Amygdala (tissue), 56 donors: Measurements from ENCODE around the gene RAB3GAP1.

Experiments
- DNase-seq, 56 donors: peaks; one replicate each; lab custom pipeline; 2025; lab: John Stamatoyannopoulos, UW

RAB3GAP1 gene

GRCh38 chr2:135159191-135159590 lies 107.1 kb downstream of the RAB3GAP1 start:
- DNase-seq: no peak

GRCh38 chr2:135162377-135162776 lies 110.3 kb downstream of the RAB3GAP1 start:
- DNase-seq: no peak

- no peak for DNase-seq
Observed at GRCh38 chr2:135162786-135163185, 110.7 kb downstream of the RAB3GAP1 start.

DNA sequence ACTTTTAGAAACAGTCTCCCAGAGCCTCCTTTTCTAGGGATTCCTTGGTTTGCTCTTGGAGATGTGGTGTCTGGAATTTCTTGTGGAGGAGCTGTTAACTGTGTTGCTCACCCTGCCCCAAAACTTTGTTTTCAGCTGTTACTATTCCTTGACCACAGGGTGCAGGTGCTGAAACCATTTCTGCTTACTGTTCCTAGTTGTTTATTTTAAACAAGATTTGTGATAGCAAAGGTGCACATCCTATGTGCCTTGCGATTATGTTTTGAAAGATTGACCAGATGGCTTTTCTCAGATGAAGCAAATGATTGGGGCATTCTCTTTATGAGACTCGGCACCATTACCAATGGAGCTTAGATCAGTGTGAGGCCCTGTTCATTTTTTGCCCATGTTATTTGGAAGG lies 111.2 kb downstream of the RAB3GAP1 start:
- no peak for DNase-seq

GRCh38 chr2:135163901-135164300 lies 111.8 kb downstream of the RAB3GAP1 start:
- no peak for DNase-seq

GRCh38 chr2:135164431-135164830 lies 112.3 kb downstream of the RAB3GAP1 start:
- peak in 1 of 56 donors; percentile 7 for DNase-seq

DNA sequence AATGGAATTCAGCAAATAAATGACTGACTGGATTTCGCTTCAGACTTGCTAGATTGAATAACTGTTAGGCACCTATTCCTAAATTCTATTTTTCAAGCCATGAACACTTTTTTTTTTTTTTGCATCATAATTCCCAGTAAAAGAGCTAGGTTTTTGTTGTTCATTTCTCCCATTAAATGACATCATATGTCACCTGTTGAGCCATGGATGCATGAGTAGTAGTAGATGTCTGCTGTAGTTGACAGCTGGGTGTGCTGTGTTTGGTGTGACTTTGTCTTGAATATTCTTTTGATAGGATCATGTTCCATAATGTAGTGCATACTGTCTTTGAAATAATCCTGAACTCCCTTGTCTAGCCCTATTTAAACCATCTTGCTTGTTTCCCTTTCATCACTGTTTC lies 115.2 kb downstream of the RAB3GAP1 start:
- DNase-seq: no peak

DNA sequence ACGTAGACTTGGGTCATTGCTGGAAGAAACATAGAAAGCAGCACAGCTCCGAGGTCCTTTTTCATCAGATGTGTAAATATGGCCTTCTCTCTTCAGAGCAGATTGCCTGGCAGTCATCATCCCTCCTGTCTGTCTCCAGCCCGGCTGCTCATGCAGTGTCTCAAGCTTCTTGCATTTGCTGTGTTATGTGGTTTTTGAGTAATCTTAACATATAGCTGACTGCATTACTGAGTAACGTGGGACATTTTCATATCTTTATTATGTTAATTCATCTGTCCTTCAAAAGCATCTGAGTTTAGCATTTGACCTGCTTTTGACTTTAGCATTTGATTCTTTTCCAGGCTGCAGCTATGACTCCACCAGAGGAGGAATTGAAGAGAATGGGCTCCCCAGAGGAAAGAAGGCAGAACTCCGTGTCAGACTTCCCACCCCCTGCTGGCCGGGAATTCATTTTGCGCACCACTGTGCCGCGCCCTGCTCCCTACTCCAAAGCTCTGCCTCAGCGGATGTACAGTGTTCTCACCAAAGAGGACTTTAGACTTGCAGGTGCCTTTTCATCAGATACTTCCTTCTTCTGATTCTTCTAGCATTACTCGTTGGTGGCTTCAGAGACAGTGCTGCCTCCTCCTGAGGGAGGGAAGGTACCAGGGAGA lies 116.2 kb downstream of the RAB3GAP1 start:
- no peak for DNase-seq

GRCh38 chr2:135169900-135170753 lies 118.0 kb downstream of the RAB3GAP1 start:
- no peak for DNase-seq

DNA sequence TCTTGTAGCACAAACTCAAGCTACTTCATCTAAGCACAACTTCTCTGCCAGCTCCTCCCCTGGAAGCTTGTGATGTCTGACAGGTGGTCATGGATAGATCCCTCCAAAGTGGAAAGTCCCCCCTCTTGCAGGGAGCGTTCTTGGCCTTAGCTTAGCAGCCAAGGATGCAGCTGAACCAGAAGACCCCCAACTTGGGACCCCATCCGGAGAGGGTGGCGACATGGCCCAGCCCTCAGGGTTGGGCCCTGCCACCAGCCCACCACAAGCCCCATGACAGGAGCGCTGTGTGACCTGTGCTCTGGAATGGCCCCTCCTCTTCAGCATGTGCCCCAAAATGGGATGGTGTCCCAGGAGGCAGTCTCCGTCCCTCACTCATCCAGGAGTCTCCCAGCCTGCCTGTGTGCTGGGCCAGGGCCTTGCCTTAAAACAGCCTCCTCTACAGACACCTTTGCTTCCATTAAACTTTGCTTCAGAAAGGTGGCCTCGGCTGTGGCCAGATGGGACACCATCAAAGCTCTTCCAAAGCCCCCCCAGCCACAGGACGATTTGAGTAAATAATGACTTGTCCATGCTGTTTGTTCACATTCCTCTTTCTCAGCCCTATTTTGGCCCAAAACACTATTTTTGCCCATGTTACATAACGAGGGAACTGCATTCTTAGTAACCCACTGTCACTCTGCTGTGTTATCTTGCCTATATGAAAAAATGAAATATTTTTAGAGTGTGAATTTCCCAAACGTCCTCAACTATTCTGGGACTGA lies 122.1 kb downstream of the RAB3GAP1 start:
- DNase-seq: peak in 2 of 56 donors; percentile 24 to 29

- DNase-seq: peak in 3 of 56 donors; percentile 14 to 39 (median 18)
Observed at GRCh38 chr2:135174810-135175093, 122.7 kb downstream of the RAB3GAP1 start.

GRCh38 chr2:135175177-135175576 lies 123.1 kb downstream of the RAB3GAP1 start:
- DNase-seq: no peak

GRCh38 chr2:135179689-135180088 lies 127.6 kb downstream of the RAB3GAP1 start:
- DNase-seq: no peak

- no peak for DNase-seq
Observed at GRCh38 chr2:135182190-135182589, 130.1 kb downstream of the RAB3GAP1 start.

- DNase-seq: no peak
Observed at GRCh38 chr2:135182601-135183000, 130.5 kb downstream of the RAB3GAP1 start.

DNA sequence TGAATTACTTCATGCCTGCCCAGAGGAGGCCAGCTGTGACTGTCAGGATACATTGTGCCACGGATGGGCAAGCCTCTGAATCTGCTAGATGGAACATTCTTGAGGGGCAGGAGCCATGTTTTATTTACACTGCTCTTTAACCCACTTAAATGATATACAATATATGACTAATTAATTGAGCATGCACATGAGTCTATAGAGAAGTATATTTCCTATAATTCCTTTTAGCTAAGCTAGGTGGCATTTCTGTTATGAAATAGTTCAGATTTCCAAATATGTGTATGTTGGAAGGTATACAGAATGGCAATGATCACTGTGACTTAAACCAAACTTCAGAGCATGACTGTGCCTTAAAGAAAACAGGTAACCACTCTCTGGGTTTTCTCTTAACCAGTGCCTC lies 131.7 kb downstream of the RAB3GAP1 start:
- no peak for DNase-seq

GRCh38 chr2:135186054-135186453 lies 134.0 kb downstream of the RAB3GAP1 start:
- no peak for DNase-seq

DNA sequence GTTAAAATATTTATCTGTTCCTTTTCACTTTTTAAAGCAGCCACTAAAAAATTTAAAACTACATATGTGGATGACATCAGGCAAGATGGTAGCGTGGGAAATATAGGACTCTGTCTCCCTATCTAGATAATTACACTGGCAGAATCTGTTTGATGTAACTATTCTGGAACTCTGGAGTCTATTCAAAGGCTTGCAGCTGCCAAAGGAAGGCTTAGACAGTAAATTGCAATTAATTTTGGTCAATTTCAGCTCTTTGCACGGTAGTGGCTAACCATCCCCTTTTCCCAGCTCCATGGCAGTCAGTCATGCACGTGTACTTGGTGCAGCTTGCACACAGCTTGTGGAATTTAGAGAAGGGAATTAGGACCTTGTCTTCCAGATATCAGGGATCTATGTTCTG lies 135.2 kb downstream of the RAB3GAP1 start:
- DNase-seq: no peak

DNA sequence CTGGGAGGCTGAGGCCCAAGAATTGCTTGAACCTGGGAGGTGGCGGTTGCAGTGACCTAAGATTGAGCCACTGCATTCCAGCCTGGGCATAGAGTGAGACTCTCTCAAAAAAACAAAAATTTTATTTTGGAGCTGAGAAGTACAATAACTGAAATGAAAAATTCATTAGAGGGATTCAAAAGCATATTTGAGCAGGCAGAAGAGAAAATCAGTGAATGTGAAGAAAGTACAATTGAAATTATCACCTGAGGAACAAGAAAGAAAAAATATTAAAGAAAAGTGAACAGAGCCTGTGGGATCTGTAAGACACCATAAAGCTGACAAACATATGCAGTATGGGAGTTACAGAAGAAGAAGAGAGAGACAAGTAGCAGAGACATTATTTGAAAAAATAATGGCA lies 137.1 kb downstream of the RAB3GAP1 start:
- DNase-seq: no peak

GRCh38 chr2:135190799-135191198 lies 138.7 kb downstream of the RAB3GAP1 start:
- no peak for DNase-seq

- no peak for DNase-seq
Observed at GRCh38 chr2:135198481-135198880, 146.4 kb downstream of the RAB3GAP1 start.
